H1 (cell line): Measurements from ENCODE around the gene ASGR1. TPM values are rescaled to one million over a fixed set of nuclear protein-coding genes. Genes with fewer than 3 reads are reported as not detected.

Experiments used
- CTCF ChIA-PET: fragments of 300-600 bp; sonication (Branson Sonifier 250); formaldehyde crosslinking; loops from one replicate; lab custom pipeline; 2021; ENCODE audit not compliant: partially characterized antibody; lab: Charles Lee
- POLR2A ChIA-PET: fragments of 300-600 bp; sonication (Branson Sonifier 250); formaldehyde crosslinking; loops from one replicate; lab custom pipeline; 2021; ENCODE audit warnings: inconsistent platforms; ENCODE audit not compliant: partially characterized antibody; lab: Charles Lee
- DNase-seq, 2 experiments: peaks; one replicate each; pipeline versions ENCODE4 v3.0.0 to v3.0.0-alpha.2; 2010 to 2022; ENCODE audit warnings: low spot score in 2 of 2, low read depth in 1 of 2, mixed read lengths in 1 of 2
- FAIRE-seq: peaks from 2 replicates; lab custom pipeline; 2011; peaks lifted over from hg19 to GRCh38; lab: Jason Lieb, UNC
- H2AFZ ChIP-seq: 2 replicates; pipeline ENCODE4 v1.8.1; 2012; ENCODE audit warnings: low read length, inconsistent platforms
- H2AK5ac ChIP-seq: 2 replicates; pipeline ENCODE4 v1.6.1; 2013; ENCODE audit warnings: low read depth, low read length
- H2BK120ac ChIP-seq: replicated peaks from 2 replicates; pipeline ENCODE3; 2013; ENCODE audit warnings: low read depth, low read length, inconsistent platforms
- H2BK12ac ChIP-seq: 2 replicates; pipeline ENCODE4 v1.6.1; 2013; ENCODE audit warnings: low read depth, low read length
- H2BK15ac ChIP-seq: 2 replicates; pipeline ENCODE4 v1.6.1; 2013; ENCODE audit warnings: low read length
- H2BK20ac ChIP-seq: 2 replicates; pipeline ENCODE4 v1.6.1; 2013; ENCODE audit warnings: low read length
- H2BK5ac ChIP-seq: 2 replicates; pipeline ENCODE4 v1.6.1; 2013; ENCODE audit warnings: low read depth, low read length
- H3K14ac ChIP-seq: 2 replicates; pipeline ENCODE4 v1.6.1; 2013; ENCODE audit warnings: inconsistent platforms; ENCODE audit not compliant: insufficient read length
- H3K18ac ChIP-seq: 2 replicates; pipeline ENCODE4 v1.6.1; 2013; ENCODE audit warnings: low read length; ENCODE audit errors: extremely low read depth
- H3K23ac ChIP-seq: 2 replicates; pipeline ENCODE4 v1.6.1; 2013; ENCODE audit warnings: inconsistent platforms; ENCODE audit not compliant: insufficient read length
- H3K23me2 ChIP-seq: 2 replicates; pipeline ENCODE4 v1.6.1; 2013; ENCODE audit warnings: low read depth, low read length
- H3K27ac ChIP-seq: 2 replicates; pipeline ENCODE4 v1.6.1; 2011; ENCODE audit warnings: low read depth, low read length, inconsistent platforms
- H3K27me3 ChIP-seq, 4 experiments: replicated peaks in 1 of 4; 1 replicate in 1 of 4; 2 replicates in 3 of 4; pipeline versions ENCODE4 v1.6.1 to v1.8.1; 2011 to 2013; ENCODE audit warnings: low read length in 3 of 4, mild to moderate bottlenecking in 3 of 4, inconsistent platforms in 2 of 4, mixed read lengths in 2 of 4, moderate library complexity in 1 of 4; ENCODE audit not compliant: control insufficient read depth in 3 of 4, insufficient read depth in 3 of 4; ENCODE audit errors: extremely low read depth in 1 of 4
- H3K36me3 ChIP-seq, 4 experiments: 2 replicates each; pipeline versions ENCODE4 v1.6.1 to v1.8.1; 2011 to 2013; ENCODE audit warnings: mild to moderate bottlenecking in 4 of 4, low read length in 3 of 4, moderate library complexity in 2 of 4, control low read depth in 1 of 4, inconsistent platforms in 1 of 4; ENCODE audit not compliant: insufficient read depth in 4 of 4, control insufficient read depth in 2 of 4
- H3K4ac ChIP-seq: replicated peaks from 2 replicates; pipeline ENCODE3; 2013; ENCODE audit warnings: low read length, low read depth, mixed read lengths, inconsistent platforms; ENCODE audit not compliant: insufficient read length
- H3K4me1 ChIP-seq, 4 experiments: replicated peaks in 1 of 4; 1 replicate in 1 of 4; 2 replicates in 3 of 4; pipeline versions ENCODE4 v1.6.1 to v1.8.1; 2011 to 2013; ENCODE audit warnings: low read length in 3 of 4, inconsistent platforms in 2 of 4, mixed read lengths in 1 of 4; ENCODE audit not compliant: insufficient read depth in 4 of 4, control insufficient read depth in 3 of 4
- H3K4me2 ChIP-seq, 2 experiments: 2 replicates each; pipeline versions ENCODE4 v1.6.1 to v1.8.1; 2011 to 2013; ENCODE audit warnings: low read depth in 2 of 2, low read length in 2 of 2, control low read depth in 1 of 2, inconsistent platforms in 1 of 2, mild to moderate bottlenecking in 1 of 2; ENCODE audit not compliant: insufficient read depth in 1 of 2
- H3K4me3 ChIP-seq, 4 experiments: fragments of 200-600, 300-600 bp in 1 of 4; sonication (generic), shearing (Covaris generic), sonication (Bioruptor Twin) in 1 of 4; 2 replicates each; pipeline versions ENCODE4 v1.5.1 to v1.8.1; 2011 to 2016; ENCODE audit warnings: low read length in 4 of 4, low read depth in 3 of 4, control low read depth in 2 of 4, inconsistent platforms in 2 of 4, mild to moderate bottlenecking in 2 of 4, mixed read lengths in 1 of 4, moderate library complexity in 1 of 4; ENCODE audit not compliant: insufficient read depth in 2 of 4; ENCODE audit errors: extremely low read depth in 1 of 4
- H3K56ac ChIP-seq: replicated peaks from 2 replicates; pipeline ENCODE3; 2013; ENCODE audit warnings: low read depth, mild to moderate bottlenecking, mixed read lengths, low read length, inconsistent platforms; ENCODE audit not compliant: insufficient read length
- H3K79me1 ChIP-seq: 2 replicates; pipeline ENCODE4 v1.6.1; 2013; ENCODE audit warnings: low read depth, low read length, control low read depth
- H3K79me2 ChIP-seq, 2 experiments: 2 replicates each; pipeline versions ENCODE4 v1.6.1 to v1.8.1; 2012 to 2013; ENCODE audit warnings: low read length in 2 of 2, mild to moderate bottlenecking in 2 of 2, inconsistent platforms in 1 of 2; ENCODE audit not compliant: insufficient read depth in 2 of 2, control insufficient read depth in 1 of 2
- H3K9ac ChIP-seq, 4 experiments: replicated peaks in 1 of 4; 1 replicate in 1 of 4; 2 replicates in 3 of 4; pipeline versions ENCODE4 v1.6.1 to v1.8.1; 2011 to 2013; ENCODE audit warnings: low read depth in 3 of 4, low read length in 3 of 4, control low read depth in 2 of 4, mild to moderate bottlenecking in 2 of 4, moderate library complexity in 2 of 4, inconsistent platforms in 1 of 4; ENCODE audit errors: extremely low read depth in 1 of 4
- H3K9me3 ChIP-seq, 2 experiments: 2 replicates each; pipeline versions ENCODE4 v1.6.1 to v1.8.1; 2012 to 2013; ENCODE audit warnings: mild to moderate bottlenecking in 2 of 2, moderate library complexity in 2 of 2, control low read depth in 1 of 2, inconsistent platforms in 1 of 2, low read depth in 1 of 2, low read length in 1 of 2, mixed read lengths in 1 of 2; ENCODE audit not compliant: insufficient read depth in 2 of 2
- H4K20me1 ChIP-seq, 2 experiments: replicated peaks in 1 of 2; 2 replicates each; pipeline versions ENCODE3 to v1.8.1; 2011 to 2013; ENCODE audit warnings: inconsistent platforms in 2 of 2, low read length in 2 of 2, mild to moderate bottlenecking in 1 of 2; ENCODE audit not compliant: insufficient read depth in 2 of 2, control insufficient read depth in 1 of 2
- H4K5ac ChIP-seq: 2 replicates; pipeline ENCODE4 v1.6.1; 2013; ENCODE audit warnings: low read length, low read depth, mixed read lengths, inconsistent platforms; ENCODE audit not compliant: insufficient read length
- H4K8ac ChIP-seq: 2 replicates; pipeline ENCODE4 v1.8.0; 2013; ENCODE audit warnings: mild to moderate bottlenecking, moderate library complexity, low read length, inconsistent platforms; ENCODE audit not compliant: insufficient read depth; ENCODE audit errors: extremely low read depth
- H4K91ac ChIP-seq: replicated peaks from 2 replicates; pipeline ENCODE3; 2013; ENCODE audit warnings: low read length, mixed read lengths, inconsistent platforms; ENCODE audit not compliant: insufficient read length
- ASH2L ChIP-seq: fragments of 200-600, 300-600 bp; sonication (generic); IDR thresholded peaks from one replicate; pipeline ENCODE4 v1.7.1; 2017; ENCODE audit warnings: low read length
- BCL11A ChIP-seq, 2 experiments: IDR thresholded peaks; one replicate each; pipeline ENCODE4 v1.6.1; 2011; ENCODE audit warnings: low read depth in 2 of 2, low read length in 2 of 2, mild to moderate bottlenecking in 2 of 2
- CHD1 ChIP-seq: IDR thresholded peaks from 2 replicates; pipeline ENCODE4 v1.6.1; 2012; ENCODE audit warnings: low read depth, low read length, improper control_type of control experiment
- CTBP2 ChIP-seq: IDR thresholded peaks from 2 replicates; pipeline ENCODE4 v1.7.0; 2011; ENCODE audit warnings: borderline replicate concordance, mild to moderate bottlenecking, moderate library complexity, mixed read lengths, low read length; ENCODE audit not compliant: insufficient read depth, insufficient read length
- EP300 ChIP-seq, 2 experiments: IDR thresholded peaks; 1 replicate in 1 of 2; 2 replicates in 1 of 2; pipeline ENCODE4 v1.6.1; 2011 to 2012; ENCODE audit warnings: low read depth in 2 of 2, low read length in 2 of 2, mild to moderate bottlenecking in 2 of 2, borderline replicate concordance in 1 of 2, inconsistent platforms in 1 of 2, moderate library complexity in 1 of 2
- GTF2F1 ChIP-seq: IDR thresholded peaks from 2 replicates; pipeline ENCODE4 v1.6.1; 2012; ENCODE audit warnings: low read depth, low read length, improper control_type of control experiment, borderline replicate concordance
- HDAC6 ChIP-seq: IDR thresholded peaks from one replicate; pipeline ENCODE4 v1.7.1; 2012; ENCODE audit warnings: low read depth, mild to moderate bottlenecking, inconsistent platforms, low read length, moderate library complexity
- JUN ChIP-seq: IDR thresholded peaks from 2 replicates; pipeline ENCODE4 v1.6.1; 2011; ENCODE audit warnings: low read depth, mild to moderate bottlenecking, improper control_type of control experiment, low read length
- KDM1A ChIP-seq: fragments of 200-600, 300-600 bp; sonication (generic); IDR thresholded peaks from 2 replicates; pipeline ENCODE4 v1.7.1; 2016; ENCODE audit warnings: mild to moderate bottlenecking, low read length, borderline replicate concordance
- NANOG ChIP-seq: IDR thresholded peaks from 2 replicates; pipeline ENCODE4 v1.6.1; 2011; ENCODE audit warnings: low read length, low read depth, mild to moderate bottlenecking, inconsistent platforms; ENCODE audit not compliant: insufficient read depth, poor library complexity, severe bottlenecking
- POU5F1 ChIP-seq: IDR thresholded peaks from 2 replicates; pipeline ENCODE4 v1.6.1; 2011; ENCODE audit warnings: low read depth, mild to moderate bottlenecking, low read length, moderate library complexity
- SIRT6 ChIP-seq: IDR thresholded peaks from one replicate; pipeline ENCODE4 v1.7.1; 2012; ENCODE audit warnings: low read length, inconsistent platforms
- WGBS, 2 experiments: shearing (Covaris generic) in 1 of 2; methylation state at CpG; one replicate each; pipeline versions ENCODE4 v1.1.6 to v1.1.7; 2013 to 2015; ENCODE audit warnings: low lambda C conversion rate in 2 of 2, mixed read lengths in 2 of 2, inconsistent platforms in 1 of 2, low coverage in 1 of 2, missing lambda C conversion rate in 1 of 2; ENCODE audit not compliant: insufficient replicate concordance in 2 of 2, insufficient coverage in 1 of 2, insufficient read length in 1 of 2; ENCODE audit errors: extremely low coverage in 1 of 2, missing lambda C conversion rate in 1 of 2; 5-methylcytosine and 5-hydroxymethylcytosine counted together
- polyA plus RNA-seq, 7 experiments: library from polyadenylated mRNA; depleted of rRNA in 3 of 7; stranded (reverse) in 5 of 7; unstranded in 2 of 7; fragments of >200 nt in 5 of 7; fragments of 200-250 nt in 2 of 7; gene quantifications; 1 replicate in 5 of 7; 2 replicates in 1 of 7; 4 replicates in 1 of 7; pipeline versions ENCODE4 v1.2.1 to v1.2.3, GENCODE V29; 2011 to 2013; ENCODE audit warnings: missing spikeins in 2 of 7, mixed read lengths in 2 of 7
- total RNA-seq: library from RNA; stranded (reverse); fragmentation: NEBNext Ultra II Directional; extraction: Animal tissue kit (Norgen Biotek cat#: 25700); gene quantifications from 2 replicates; pipeline ENCODE4 v1.2.1, GENCODE V29; 2021
- TF ChIP-seq, protein P1 (sequence below): IDR thresholded peaks from 2 replicates; pipeline ENCODE4 v1.6.1; 2012; ENCODE audit warnings: inconsistent platforms

ASGR1 gene
- total and polyA plus RNA-seq, 2 of the 8 experiments (the other 6 are each of a cell fraction or from before 2014, with no cell fraction given), result 10.8 to 14.5 TPM

DNA sequence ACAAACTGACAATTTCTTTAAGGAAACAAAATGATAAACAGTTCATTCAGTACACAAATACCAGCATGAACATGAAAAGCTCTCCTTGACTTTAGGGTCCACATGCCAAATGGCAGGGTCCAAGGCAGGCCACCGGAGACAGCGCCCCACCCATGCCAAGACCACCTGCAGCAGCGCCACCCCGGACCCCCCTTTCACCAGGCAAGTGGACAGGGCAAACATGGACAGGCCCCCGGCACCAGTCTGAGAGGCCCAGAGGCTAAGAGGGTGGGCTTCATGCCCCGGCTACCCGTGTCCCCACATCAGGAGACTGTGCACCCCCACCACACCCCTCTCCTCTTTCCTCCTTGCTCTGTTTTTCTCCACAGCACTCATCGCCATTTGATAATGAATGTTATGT is 49.9 kb downstream of the ASGR1 start:
- Histone ChIP-seq H3K27me3 (no peaks in the 10 kb centered on the region; a peak in 1 of 7 replicates), H4K5ac (no peak overlapping the region), H3K23me2 (no peaks in the 10 kb centered on the region), H2AK5ac (no peak overlapping the region), H3K4me3 (no peak overlapping the region), H3K36me3 (no peaks in the 10 kb centered on the region), H2BK5ac (no peak overlapping the region), H3K4me2 (peak overlapping the region in 1 of 2 experiments; percentile 18; a peak in 1 of 4 replicates), H3K9me3 (no peaks in the 10 kb centered on the region), H4K8ac (no peak overlapping the region), H3K14ac (no peak overlapping the region), H2AFZ (no peak overlapping the region), H2BK120ac (no peak overlapping the region), H2BK15ac (peak overlapping the region; percentile 83; the same call in 1 of the 2 replicates), H3K79me2 (no peaks in the 10 kb centered on the region), H3K23ac (no peak overlapping the region), H3K4ac (no peak overlapping the region), H3K79me1 (no peaks in the 10 kb centered on the region), H3K4me1 (peaks cover 10 to 30% (median 22%) of the 10 kb centered on the region in 4 experiments), H4K91ac (no peak overlapping the region), H2BK20ac (no peak overlapping the region), H3K9ac (no peak overlapping the region), H4K20me1 (no peaks in the 10 kb centered on the region), H3K18ac (no peak overlapping the region), H2BK12ac (peak overlapping the region; percentile 90; the same call in 1 of the 2 replicates), H3K56ac (no peak overlapping the region), H3K27ac (no peak overlapping the region)
- ChIA-PET CTCF (interaction anchor here (1.2 to 9.2 kb wide), 6 partner anchors 6 to 84 kb away, joined by 4 to 48 read pairs (median 7); partner anchors contain the start of gene ASGR2), POLR2A (interaction anchor here (0.7 kb wide), 2 partner anchors 12 to 181 kb away, joined by 3 to 4 read pairs; no protein-coding TSS in a partner anchor)
- FAIRE-seq, result no peak
- DNase-seq, result no peak
- WGBS, 2 experiments, result 92% methylated on average over 8 of the region's 8 CpGs; no CpG with 5 or more reads in 1 of the 2 experiments
- TF ChIP-seq POU5F1 (no peak), JUN (no peak), CHD1 (no peak), GTF2F1 (no peak), ASH2L (no peak), BCL11A (IDR thresholded peaks at IDR 0.05; ENCODE audit: low read depth in 2 of 2, low read length in 2 of 2) (no peak), KDM1A (no peak), EP300 (IDR thresholded peaks at IDR 0.05; ENCODE audit: borderline replicate concordance in 1 of 2, low read depth in 2 of 2, low read length in 2 of 2) (no peak), HDAC6 (no peak), SIRT6 (no peak), CTBP2 (no peak), NANOG (no peak)
- TF ChIP-seq, protein P1, sequence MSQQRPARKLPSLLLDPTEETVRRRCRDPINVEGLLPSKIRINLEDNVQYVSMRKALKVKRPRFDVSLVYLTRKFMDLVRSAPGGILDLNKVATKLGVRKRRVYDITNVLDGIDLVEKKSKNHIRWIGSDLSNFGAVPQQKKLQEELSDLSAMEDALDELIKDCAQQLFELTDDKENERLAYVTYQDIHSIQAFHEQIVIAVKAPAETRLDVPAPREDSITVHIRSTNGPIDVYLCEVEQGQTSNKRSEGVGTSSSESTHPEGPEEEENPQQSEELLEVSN, result no peak
